HCT116 (cell line): ENCODE data around the gene SRL. TPM values are rescaled to one million over a fixed set of nuclear protein-coding genes. Genes with fewer than 3 reads are reported as not detected.

Source experiments
- ATAC-seq: fragments of 200-7000 bp; cut with Tn5 transposase; 2 replicates; pipeline ENCODE4 v1.9.1; 2020; ENCODE audit warnings: mild to moderate bottlenecking, moderate library complexity
- BruUV-seq: library from RNA; stranded (reverse); fragments of 400-500 nt; replicated peaks from 2 replicates; lab custom pipeline; 2021; lab: Mats Ljungman, UMichigan
- CTCF ChIA-PET: fragments of 300-600 bp; sonication (Branson Sonifier 250); formaldehyde crosslinking; loops from one replicate; lab custom pipeline; 2021; ENCODE audit warnings: antibody characterized with exemption; lab: Charles Lee
- POLR2A ChIA-PET: fragments of 300-600, 350-600 bp; sonication (Branson Sonifier 250); formaldehyde crosslinking; loops from one replicate; lab custom pipeline; 2021; ENCODE audit warnings: antibody characterized with exemption; lab: Charles Lee
- RAD21 ChIA-PET, 2 experiments: fragments of 300-600 bp; sonication (Branson Sonifier 250); formaldehyde crosslinking; loops; one replicate each; lab custom pipeline; 2023; ENCODE audit warnings: low total read pairs in 2 of 2; ENCODE audit not compliant: uncharacterized antibody in 2 of 2, unreplicated experiment in 2 of 2, low non-redundant PET in 1 of 2; lab: Charles Lee
- DNase-seq: peaks from one replicate; pipeline ENCODE4 v3.0.0-alpha.2; 2010; ENCODE audit warnings: low read depth, low spot score
- H2AFZ ChIP-seq: fragments of 200-600 bp; shearing (Covaris generic), sonication (generic); 2 replicates; pipeline ENCODE4 v1.6.1; 2017; ENCODE audit warnings: low read depth, mixed run types, mixed read lengths, antibody characterized with exemption, low read length; ENCODE audit not compliant: poor library complexity, severe bottlenecking
- H3K27ac ChIP-seq: 2 replicates; pipeline ENCODE4 v1.5.1; 2012; ENCODE audit warnings: low read depth, low read length
- H3K27me3 ChIP-seq: fragments of 200-600 bp; sonication (generic); 2 replicates; pipeline ENCODE4 v1.6.1; 2016; ENCODE audit warnings: mixed run types, low read length, mixed read lengths; ENCODE audit not compliant: insufficient read depth
- H3K36me3 ChIP-seq, 2 experiments: fragments of 200-500 bp in 1 of 2; fragments of 200-600 bp in 1 of 2; sonication (Bioruptor generic) in 1 of 2; sonication (generic) in 1 of 2; 2 replicates each; pipeline versions ENCODE4 v1.5.1 to v1.6.1; 2014 to 2016; ENCODE audit warnings: low read length in 2 of 2, inconsistent platforms in 1 of 2, mixed read lengths in 1 of 2, mixed run types in 1 of 2; ENCODE audit not compliant: insufficient read depth in 2 of 2, control insufficient read depth in 1 of 2
- H3K4me1 ChIP-seq, 2 experiments: fragments of 200-600 bp in 1 of 2; sonication (generic) in 1 of 2; 2 replicates each; pipeline versions ENCODE4 v1.5.1 to v1.6.1; 2012 to 2017; ENCODE audit warnings: low read length in 2 of 2, inconsistent platforms in 1 of 2, mild to moderate bottlenecking in 1 of 2, mixed read lengths in 1 of 2, mixed run types in 1 of 2, moderate library complexity in 1 of 2; ENCODE audit not compliant: insufficient read depth in 2 of 2, control insufficient read depth in 1 of 2
- H3K4me2 ChIP-seq: fragments of 200-600 bp; sonication (generic); 2 replicates; pipeline ENCODE4 v1.6.1; 2017; ENCODE audit warnings: mixed run types, low read length, mixed read lengths
- H3K4me3 ChIP-seq, 2 experiments: fragments of 200-600 bp in 1 of 2; sonication (generic) in 1 of 2; replicated peaks in 1 of 2; 2 replicates each; pipeline ENCODE4 v1.5.1; 2011 to 2016; ENCODE audit warnings: low read length in 2 of 2, control low read depth in 1 of 2, low read depth in 1 of 2, mild to moderate bottlenecking in 1 of 2, mixed read lengths in 1 of 2, mixed run types in 1 of 2
- H3K79me2 ChIP-seq: fragments of 200-600 bp; sonication (generic); 2 replicates; pipeline ENCODE4 v1.6.1; 2017; ENCODE audit warnings: mild to moderate bottlenecking, mixed run types, low read length, moderate library complexity, mixed read lengths; ENCODE audit not compliant: insufficient read depth
- H3K9ac ChIP-seq: fragments of 200-600 bp; sonication (generic); 2 replicates; pipeline ENCODE4 v1.6.1; 2016; ENCODE audit warnings: low read length, mixed read lengths
- H3K9me2 ChIP-seq: fragments of 200-600 bp; sonication (generic), shearing (Covaris generic); 2 replicates; pipeline ENCODE4 v1.6.1; 2017; ENCODE audit warnings: mixed run types, mild to moderate bottlenecking, moderate library complexity; ENCODE audit not compliant: insufficient read depth
- H3K9me3 ChIP-seq, 2 experiments: fragments of 200-500 bp in 1 of 2; fragments of 200-600 bp in 1 of 2; sonication (Bioruptor generic) in 1 of 2; sonication (generic) in 1 of 2; 2 replicates each; pipeline ENCODE4 v1.6.1; 2014 to 2017; ENCODE audit warnings: low read length in 2 of 2, mixed read lengths in 2 of 2, inconsistent platforms in 1 of 2, low read depth in 1 of 2, mild to moderate bottlenecking in 1 of 2, mixed run types in 1 of 2, moderate library complexity in 1 of 2; ENCODE audit not compliant: control insufficient read depth in 1 of 2, insufficient read depth in 1 of 2
- H4K20me1 ChIP-seq: fragments of 200-600 bp; sonication (generic), shearing (Covaris generic); 2 replicates; pipeline ENCODE4 v1.6.1; 2017; ENCODE audit warnings: mixed run types, mild to moderate bottlenecking, moderate library complexity; ENCODE audit not compliant: insufficient read depth
- ATF3 ChIP-seq: IDR thresholded peaks from 2 replicates; pipeline ENCODE4 v1.6.1; 2012
- CBX3 ChIP-seq: IDR thresholded peaks from 2 replicates; pipeline ENCODE4 v1.6.1; 2012; ENCODE audit warnings: low read depth
- EGR1 ChIP-seq: IDR thresholded peaks from 2 replicates; pipeline ENCODE4 v1.6.1; 2012; ENCODE audit warnings: low read depth
- EZH2 ChIP-seq: fragments of 200-600 bp; sonication (generic); IDR thresholded peaks from 2 replicates; pipeline ENCODE4 v1.6.1; 2017; ENCODE audit warnings: antibody characterized with exemption, mixed run types
- JUND ChIP-seq: IDR thresholded peaks from 2 replicates; pipeline ENCODE4 v1.6.1; 2012
- POLR2AphosphoS5 ChIP-seq: IDR thresholded peaks from 2 replicates; pipeline ENCODE4 v1.6.1; 2011; ENCODE audit warnings: mild to moderate bottlenecking, low read depth, low read length, moderate library complexity
- RAD21 ChIP-seq: IDR thresholded peaks from 2 replicates; pipeline ENCODE4 v1.6.1; 2012; ENCODE audit warnings: low read depth, mild to moderate bottlenecking
- SP1 ChIP-seq: IDR thresholded peaks from 2 replicates; pipeline ENCODE4 v1.6.1; 2012; ENCODE audit warnings: low read depth
- YY1 ChIP-seq: IDR thresholded peaks from 2 replicates; pipeline ENCODE4 v1.6.1; 2011; ENCODE audit warnings: low read length, low read depth, moderate library complexity, mild to moderate bottlenecking; ENCODE audit not compliant: insufficient replicate concordance; ENCODE audit errors: extremely low read depth
- ZFX ChIP-seq: fragments of 450-650 bp; IDR thresholded peaks from 2 replicates; pipeline ENCODE4 v1.6.1; 2017
- intact Hi-C: fragments of 100-400 bp; cut with micrococcal nuclease; formaldehyde crosslinking; loops from 2 replicates; pipeline ENCODE4 v1.10.0; 2022
- total RNA-seq: library from RNA; stranded (reverse); gene quantifications from one replicate; pipeline ENCODE4 v1.2.1, GENCODE V29; 2021; ENCODE audit not compliant: unreplicated experiment

The SRL gene
- total RNA-seq, 1 experiment from 2014 or later = not detected

GRCh38 chr16:4246777-4247459 lies 5.0 kb upstream of the SRL start:
- Histone ChIP-seq H3K79me2 (no peaks in the 10 kb centered on the region), H2AFZ (no peak overlapping the region), H3K4me2 (no peak overlapping the region), H3K4me3 (no peak overlapping the region), H3K27ac (no peak overlapping the region), H4K20me1 (no peaks in the 10 kb centered on the region), H3K27me3 (no peaks in the 10 kb centered on the region), H3K9me3 (no peaks in the 10 kb centered on the region), H3K9me2 (no peaks in the 10 kb centered on the region), H3K4me1 (peaks cover 0 to 2% of the 10 kb centered on the region in 2 experiments; a peak in 1 of 4 replicates), H3K36me3 (no peaks in the 10 kb centered on the region), H3K9ac (no peak overlapping the region)
- ATAC-seq = no peak
- POLR2A ChIA-PET = no interaction called here
- DNase-seq = no peak
- CTCF ChIA-PET = no interaction called here
- BruUV-seq = no TSS peak
- TF ChIP-seq POLR2AphosphoS5 (no peak), EZH2 (no peak), ZFX (no peak), CBX3 (no peak), RAD21 (no peak), JUND (no peak), SP1 (no peak), YY1 (no peak), EGR1 (no peak), ATF3 (no peak)
- intact Hi-C loops = no loop called here
- RAD21 ChIA-PET = no interaction called here
